ENCODE data around the gene TYROBP. TPM values are rescaled to one million over a fixed set of nuclear protein-coding genes. Genes with fewer than 3 reads are reported as not detected.

TYROBP gene
- total and polyA plus RNA-seq, 2 of the 8 experiments (the other 6 are each of a cell fraction or from before 2014, with no cell fraction given): 0.18 TPM; not detected in 1

DNA sequence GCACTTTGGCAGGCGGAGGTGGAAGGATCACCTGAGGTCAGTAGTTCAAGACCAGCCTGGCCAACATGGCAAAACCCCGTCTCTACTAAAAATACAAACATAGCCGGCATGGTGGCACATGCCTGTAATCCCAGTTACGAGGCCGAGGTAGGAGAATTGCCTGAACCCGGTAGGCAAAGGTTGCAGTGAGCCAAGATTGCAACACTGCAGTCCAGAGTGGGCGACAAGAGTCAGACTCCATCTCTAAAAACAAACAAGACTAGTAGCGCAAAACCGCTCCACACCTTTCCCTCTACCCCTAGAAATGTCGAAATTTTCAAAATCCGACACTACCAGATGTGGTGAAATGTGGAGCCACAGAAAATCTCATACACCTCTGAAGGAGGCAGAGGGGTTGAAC, 11.2 kb upstream of the TYROBP start:
- no peak overlapping the region for H2BK20ac ChIP-seq (ENCODE audit: low read length)
- H3K36me3 ChIP-seq (ENCODE audit: control insufficient read depth in 2 of 4, insufficient read depth in 4 of 4, low read length in 3 of 4): no peaks in the 10 kb centered on the region
- H3K27me3 ChIP-seq (replicated peaks in 1 of 4; ENCODE audit: control insufficient read depth in 3 of 4, extremely low read depth in 1 of 4, insufficient read depth in 3 of 4, low read length in 3 of 4): no peaks in the 10 kb centered on the region
- no peak overlapping the region for H4K5ac ChIP-seq (ENCODE audit: insufficient read length, low read depth, low read length)
- no peak overlapping the region for H2BK120ac ChIP-seq (replicated peaks; ENCODE audit: low read depth, low read length)
- no peak overlapping the region for H2AFZ ChIP-seq (ENCODE audit: low read length)
- DNase-seq (ENCODE audit: low read depth in 1 of 2, low spot score in 2 of 2) (no peak), FAIRE-seq (no peak)
- CTCF ChIA-PET (ENCODE audit: partially characterized antibody): no interaction called here
- H2AK5ac ChIP-seq (ENCODE audit: low read depth, low read length): no peak overlapping the region
- WGBS, 2 experiments (ENCODE audit: extremely low coverage in 1 of 2, insufficient coverage in 1 of 2, insufficient read length in 1 of 2, insufficient replicate concordance in 2 of 2, low coverage in 1 of 2, low lambda C conversion rate in 2 of 2, missing lambda C conversion rate in 1 of 2): 89% methylated on average over 11 of the region's 11 CpGs; no CpG with 5 or more reads in 1 of the 2 experiments
- no peak overlapping the region for H2BK15ac ChIP-seq (ENCODE audit: low read length)
- no peaks in the 10 kb centered on the region for H4K20me1 ChIP-seq (replicated peaks in 1 of 2; ENCODE audit: control insufficient read depth in 1 of 2, insufficient read depth in 2 of 2, low read length in 2 of 2)
- no peak overlapping the region for H3K4me3 ChIP-seq (ENCODE audit: extremely low read depth in 1 of 4, insufficient read depth in 2 of 4, low read depth in 3 of 4, low read length in 4 of 4)
- no peak overlapping the region for H3K9ac ChIP-seq (replicated peaks in 1 of 4; ENCODE audit: extremely low read depth in 1 of 4, low read depth in 3 of 4, low read length in 3 of 4)
- H3K18ac ChIP-seq (ENCODE audit: extremely low read depth, low read length): no peak overlapping the region
- POLR2A ChIA-PET (ENCODE audit: partially characterized antibody): no interaction called here
- no peak overlapping the region for H3K56ac ChIP-seq (replicated peaks; ENCODE audit: insufficient read length, low read depth, low read length)
- H3K23ac ChIP-seq (ENCODE audit: insufficient read length): no peak overlapping the region
- H2BK5ac ChIP-seq (ENCODE audit: low read depth, low read length): no peak overlapping the region
- no peak overlapping the region for H4K8ac ChIP-seq (ENCODE audit: extremely low read depth, insufficient read depth, low read length)
- no peak overlapping the region for H3K4me2 ChIP-seq (ENCODE audit: insufficient read depth in 1 of 2, low read depth in 2 of 2, low read length in 2 of 2)
- no peaks in the 10 kb centered on the region for H3K9me3 ChIP-seq (ENCODE audit: insufficient read depth in 2 of 2, low read depth in 1 of 2, low read length in 1 of 2)
- H3K14ac ChIP-seq (ENCODE audit: insufficient read length): no peak overlapping the region
- H3K27ac ChIP-seq (ENCODE audit: low read depth, low read length): no peak overlapping the region
- H3K23me2 ChIP-seq (ENCODE audit: low read depth, low read length): no peaks in the 10 kb centered on the region
- no peaks in the 10 kb centered on the region for H3K4me1 ChIP-seq (replicated peaks in 1 of 4; ENCODE audit: control insufficient read depth in 3 of 4, insufficient read depth in 4 of 4, low read length in 3 of 4)
- H3K79me1 ChIP-seq (ENCODE audit: low read depth, low read length): no peaks in the 10 kb centered on the region
- no peak overlapping the region for H3K4ac ChIP-seq (replicated peaks; ENCODE audit: insufficient read length, low read depth, low read length)
- H2BK12ac ChIP-seq (ENCODE audit: low read depth, low read length): no peak overlapping the region
- H3K79me2 ChIP-seq (ENCODE audit: control insufficient read depth in 1 of 2, insufficient read depth in 2 of 2, low read length in 2 of 2): no peaks in the 10 kb centered on the region
- no peak overlapping the region for H4K91ac ChIP-seq (replicated peaks; ENCODE audit: insufficient read length, low read length)
- TF ChIP-seq EGR1 (IDR thresholded peaks at IDR 0.05; ENCODE audit: borderline replicate concordance, low read depth, low read length) (no peak), CBX5 (IDR thresholded peaks at IDR 0.05; ENCODE audit: low read depth, low read length) (no peak), TAF7 (optimal IDR thresholded peaks at IDR 0.05; ENCODE audit: borderline replicate concordance, low read depth, low read length) (no peak), BACH1 (IDR thresholded peaks at IDR 0.05; ENCODE audit: low read length) (no peak), RNF2 (IDR thresholded peaks at IDR 0.05; ENCODE audit: borderline replicate concordance, low read depth, low read length, missing control alignments, poor library complexity, severe bottlenecking) (no peak), SP4 (IDR thresholded peaks at IDR 0.05; ENCODE audit: low read length) (no peak), ZNF274 (IDR thresholded peaks at IDR 0.05; ENCODE audit: borderline replicate concordance, extremely low read depth, low read length) (no peak), SAP30 (IDR thresholded peaks at IDR 0.05; ENCODE audit: insufficient read depth, insufficient replicate concordance, low read length) (no peak), MAFK (IDR thresholded peaks at IDR 0.05; ENCODE audit: low read depth, low read length) (no peak), ASH2L (IDR thresholded peaks at IDR 0.05; ENCODE audit: low read length) (no peak), NANOG (IDR thresholded peaks at IDR 0.05; ENCODE audit: insufficient read depth, low read depth, low read length, poor library complexity, severe bottlenecking) (no peak)
- TF ChIP-seq, protein P1, sequence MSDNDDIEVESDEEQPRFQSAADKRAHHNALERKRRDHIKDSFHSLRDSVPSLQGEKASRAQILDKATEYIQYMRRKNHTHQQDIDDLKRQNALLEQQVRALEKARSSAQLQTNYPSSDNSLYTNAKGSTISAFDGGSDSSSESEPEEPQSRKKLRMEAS (IDR thresholded peaks at IDR 0.05): no peak

Data from H1 (cell line).